H1 (cell line): ENCODE results near the gene HDHD3. TPM values are rescaled to one million over a fixed set of nuclear protein-coding genes. Genes with fewer than 3 reads are reported as not detected.

ENCODE experiments used
- CBX8 ChIP-seq: fragments of 300-800, 300-1000 bp; sonication (generic); IDR thresholded peaks from 2 replicates; pipeline ENCODE4 v1.7.1; 2016; ENCODE audit warnings: low read depth, low read length, borderline replicate concordance
- CHD7 ChIP-seq: fragments of 300-600 bp; sonication (generic); IDR thresholded peaks from 2 replicates; pipeline ENCODE4 v1.7.1; 2012; ENCODE audit warnings: low read length, moderate library complexity, mild to moderate bottlenecking, inconsistent platforms; ENCODE audit not compliant: insufficient replicate concordance
- CTBP2 ChIP-seq: IDR thresholded peaks from 2 replicates; pipeline ENCODE4 v1.7.0; 2011; ENCODE audit warnings: borderline replicate concordance, mild to moderate bottlenecking, moderate library complexity, mixed read lengths, low read length; ENCODE audit not compliant: insufficient read depth, insufficient read length
- KDM1A ChIP-seq: fragments of 200-600, 300-600 bp; sonication (generic); IDR thresholded peaks from 2 replicates; pipeline ENCODE4 v1.7.1; 2016; ENCODE audit warnings: mild to moderate bottlenecking, low read length, borderline replicate concordance
- SAP30 ChIP-seq: fragments of 300-600 bp; sonication (generic); IDR thresholded peaks from 2 replicates; pipeline ENCODE4 v1.7.1; 2012; ENCODE audit warnings: low read length, moderate library complexity, mild to moderate bottlenecking, inconsistent platforms; ENCODE audit not compliant: insufficient read depth, insufficient replicate concordance
- TEAD4 ChIP-seq: IDR thresholded peaks from 2 replicates; pipeline ENCODE4 v1.6.1; 2012; ENCODE audit warnings: low read depth, low read length, inconsistent platforms, mixed read lengths
- ZNF274 ChIP-seq: IDR thresholded peaks from 2 replicates; pipeline ENCODE4 v1.7.0; 2012; ENCODE audit warnings: low read length, borderline replicate concordance; ENCODE audit errors: extremely low read depth
- polyA plus RNA-seq, 7 experiments: library from polyadenylated mRNA; depleted of rRNA in 3 of 7; stranded (reverse) in 5 of 7; unstranded in 2 of 7; fragments of >200 nt in 5 of 7; fragments of 200-250 nt in 2 of 7; gene quantifications; 1 replicate in 5 of 7; 2 replicates in 1 of 7; 4 replicates in 1 of 7; pipeline versions ENCODE4 v1.2.1 to v1.2.3, GENCODE V29; 2011 to 2013; ENCODE audit warnings: missing spikeins in 2 of 7, mixed read lengths in 2 of 7
- total RNA-seq: library from RNA; stranded (reverse); fragmentation: NEBNext Ultra II Directional; extraction: Animal tissue kit (Norgen Biotek cat#: 25700); gene quantifications from 2 replicates; pipeline ENCODE4 v1.2.1, GENCODE V29; 2021

Gene HDHD3
- total and polyA plus RNA-seq, 2 of the 8 experiments (the other 6 are each of a cell fraction or from before 2014, with no cell fraction given), result 12.1 to 25.3 TPM

- TF ChIP-seq CHD7, result no peak
- no peak for TF ChIP-seq ZNF274
- no peak for TF ChIP-seq TEAD4
- TF ChIP-seq CBX8, result no peak
- TF ChIP-seq KDM1A, result no peak
- TF ChIP-seq SAP30, result no peak
- no peak for TF ChIP-seq CTBP2
Measured at GRCh38 chr9:113348437-113348836, 28.3 kb downstream of the HDHD3 start (continued).
